Stimulated activated CD8-positive, alpha-beta memory T cell treated with anti-CD3 and anti-CD28 coated beads, Interleukin-4, amount 100 ng/mL, for 1 hour (primary cell): ENCODE data around the gene GTPBP1.

Experiments used
- DNase-seq, 2 donors: peaks; one replicate each; pipeline ENCODE4 v3.0.0-alpha.2; 2020; ENCODE audit warnings: low read depth in 2 of 2, low spot score in 1 of 2

The GTPBP1 gene

GRCh38 chr22:38782402-38783094, 76.8 kb downstream of the GTPBP1 start:
- no peak for DNase-seq
